Smooth muscle cell of trachea (primary cell): Measurements from ENCODE around the gene FASTKD1. TPM values are rescaled to one million over a fixed set of nuclear protein-coding genes. Genes with fewer than 3 reads are reported as not detected.

Experiments
- total RNA-seq: library from RNA; depleted of rRNA; stranded (reverse); fragments of >200 nt; gene quantifications from 2 replicates; pipeline ENCODE4 v1.2.1, GENCODE V29; 2014

Gene FASTKD1
- 15.1 and 18.6 TPM in 2 replicates for total RNA-seq

GRCh38 chr2:169573160-169573973 is at the start of gene FASTKD1:
TSS of gene FASTKD1 (minus strand) at chr2:169573865. CDS start at chr2:169572029, 1,836 bp downstream.

GRCh38 chr2:169584005-169584877 is 10.6 kb upstream of the FASTKD1 start, which contains the start of gene PPIG:
TSS of gene PPIG (plus strand) at chr2:169584351. CDS start at chr2:169604042, 19,691 bp downstream.

GRCh38 chr2:169509298-169509885 is 64.3 kb downstream of the FASTKD1 start, which contains the start of gene KLHL41:
TSS of gene KLHL41 (plus strand) at chr2:169509702. CDS start at chr2:169509779, 77 bp downstream.

Other genes with a start within 250 kb of the FASTKD1 start
- under 0.01 TPM in 1 of 2 replicates, not detected in the other for gene LRP2, start 211.3 kb downstream of the FASTKD1 start, total RNA-seq
- gene BBS5, start 94.4 kb downstream of the FASTKD1 start, total RNA-seq, result 7.6 and 10.4 TPM in 2 replicates
- 5.4 and 9.8 TPM in 2 replicates for gene KLHL41, start 64.2 kb downstream of the FASTKD1 start, total RNA-seq
- 28.9 and 31.9 TPM in 2 replicates for gene PPIG, start 10.5 kb upstream of the FASTKD1 start, total RNA-seq
- gene CFAP210, start 120.5 kb upstream of the FASTKD1 start, total RNA-seq, result not detected in 2 replicates
- 1.8 and 4.1 TPM in 2 replicates for gene PHOSPHO2, start 120.6 kb upstream of the FASTKD1 start, total RNA-seq
- 2.5 TPM in 2 replicates for gene KLHL23, start 160.0 kb upstream of the FASTKD1 start, total RNA-seq
- 81.9 and 105 TPM in 2 replicates for gene SSB, start 225.0 kb upstream of the FASTKD1 start, total RNA-seq